Measurements from ENCODE around the gene CLDN4. TPM values are rescaled to one million over a fixed set of nuclear protein-coding genes. Genes with fewer than 3 reads are reported as not detected.

CLDN4 gene
- total RNA-seq, 1 donor from 2014 or later = 29.5 TPM

DNA sequence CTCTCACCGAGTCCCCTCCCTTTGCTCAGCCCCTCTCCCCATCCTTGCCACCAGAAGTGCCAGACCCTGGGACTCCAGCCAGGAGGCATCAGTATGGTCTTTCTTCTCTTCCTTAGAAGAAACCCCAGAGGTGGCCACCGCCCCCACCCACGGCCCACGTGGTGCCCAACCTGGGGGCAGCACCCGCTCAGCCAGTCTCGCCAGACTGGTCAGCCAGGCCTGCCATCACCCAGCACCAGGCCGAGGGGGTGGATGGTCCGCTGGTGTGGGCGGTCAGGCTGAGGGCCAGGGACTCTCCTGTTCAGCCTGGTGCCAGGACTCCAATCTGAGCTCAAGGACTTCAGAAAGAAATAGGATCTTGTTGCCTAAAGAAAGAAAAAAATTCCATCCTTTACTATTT lies 5.8 kb upstream of the CLDN4 start:
- DNase-seq (ENCODE audit: extremely low spot score in 2 of 2) = no peak
- Histone ChIP-seq H3K27ac (no peak overlapping the region), H3K9me3 (no peaks in the 10 kb centered on the region), H3K4me1 (peaks cover 44% of the 10 kb centered on the region), H3K36me3 (no peaks in the 10 kb centered on the region), H3K4me3 (no peak overlapping the region), H3K27me3 (no peaks in the 10 kb centered on the region)
- TF ChIP-seq, protein P1, sequence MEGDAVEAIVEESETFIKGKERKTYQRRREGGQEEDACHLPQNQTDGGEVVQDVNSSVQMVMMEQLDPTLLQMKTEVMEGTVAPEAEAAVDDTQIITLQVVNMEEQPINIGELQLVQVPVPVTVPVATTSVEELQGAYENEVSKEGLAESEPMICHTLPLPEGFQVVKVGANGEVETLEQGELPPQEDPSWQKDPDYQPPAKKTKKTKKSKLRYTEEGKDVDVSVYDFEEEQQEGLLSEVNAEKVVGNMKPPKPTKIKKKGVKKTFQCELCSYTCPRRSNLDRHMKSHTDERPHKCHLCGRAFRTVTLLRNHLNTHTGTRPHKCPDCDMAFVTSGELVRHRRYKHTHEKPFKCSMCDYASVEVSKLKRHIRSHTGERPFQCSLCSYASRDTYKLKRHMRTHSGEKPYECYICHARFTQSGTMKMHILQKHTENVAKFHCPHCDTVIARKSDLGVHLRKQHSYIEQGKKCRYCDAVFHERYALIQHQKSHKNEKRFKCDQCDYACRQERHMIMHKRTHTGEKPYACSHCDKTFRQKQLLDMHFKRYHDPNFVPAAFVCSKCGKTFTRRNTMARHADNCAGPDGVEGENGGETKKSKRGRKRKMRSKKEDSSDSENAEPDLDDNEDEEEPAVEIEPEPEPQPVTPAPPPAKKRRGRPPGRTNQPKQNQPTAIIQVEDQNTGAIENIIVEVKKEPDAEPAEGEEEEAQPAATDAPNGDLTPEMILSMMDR (IDR thresholded peaks at IDR 0.05) = no peak
- intact Hi-C loops (cut with DNase I) = no loop called here

DNA sequence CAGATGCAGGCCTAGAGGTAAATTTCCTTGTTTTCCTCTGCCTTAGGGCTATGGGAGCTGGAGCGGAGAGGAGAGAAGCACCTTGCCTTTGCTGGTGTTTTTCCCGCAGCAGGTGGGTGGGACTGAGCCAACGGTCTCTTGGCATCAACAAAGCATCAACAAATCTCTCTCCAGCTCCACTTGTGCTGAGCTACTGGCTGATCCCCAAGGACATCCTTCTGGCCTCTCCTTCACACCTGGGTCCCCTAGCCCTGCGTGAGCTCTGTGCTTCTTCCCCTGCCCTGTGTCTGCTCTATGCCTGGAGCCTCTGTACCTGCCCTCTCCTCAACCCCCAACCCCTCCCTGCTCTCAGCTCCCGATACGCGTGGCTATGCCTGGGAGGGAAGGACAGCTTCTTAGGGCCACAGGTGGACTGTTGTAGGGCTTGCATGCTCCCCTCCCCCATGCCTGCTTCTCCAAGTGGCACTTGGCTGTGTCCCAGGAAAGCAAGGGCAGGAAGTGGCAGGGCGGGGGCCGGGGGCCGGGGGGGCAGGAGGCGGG lies 3.2 kb upstream of the CLDN4 start:
- Histone ChIP-seq H3K36me3 (no peaks in the 10 kb centered on the region), H3K27ac (no peak overlapping the region), H3K4me3 (no peak overlapping the region), H3K9me3 (no peaks in the 10 kb centered on the region), H3K27me3 (no peaks in the 10 kb centered on the region), H3K4me1 (peaks cover 62% of the 10 kb centered on the region)
- intact Hi-C loops (cut with DNase I) = no loop called here
- TF ChIP-seq POLR2A (IDR thresholded peaks at IDR 0.05) (no peak), POLR2AphosphoS5 (IDR thresholded peaks at IDR 0.05; ENCODE audit: insufficient read depth in 1 of 2, low read depth in 1 of 2) (no peak)
- TF ChIP-seq, protein P1 (IDR thresholded peaks at IDR 0.05) = no peak
- DNase-seq (ENCODE audit: extremely low spot score in 2 of 2) = no peak

DNA sequence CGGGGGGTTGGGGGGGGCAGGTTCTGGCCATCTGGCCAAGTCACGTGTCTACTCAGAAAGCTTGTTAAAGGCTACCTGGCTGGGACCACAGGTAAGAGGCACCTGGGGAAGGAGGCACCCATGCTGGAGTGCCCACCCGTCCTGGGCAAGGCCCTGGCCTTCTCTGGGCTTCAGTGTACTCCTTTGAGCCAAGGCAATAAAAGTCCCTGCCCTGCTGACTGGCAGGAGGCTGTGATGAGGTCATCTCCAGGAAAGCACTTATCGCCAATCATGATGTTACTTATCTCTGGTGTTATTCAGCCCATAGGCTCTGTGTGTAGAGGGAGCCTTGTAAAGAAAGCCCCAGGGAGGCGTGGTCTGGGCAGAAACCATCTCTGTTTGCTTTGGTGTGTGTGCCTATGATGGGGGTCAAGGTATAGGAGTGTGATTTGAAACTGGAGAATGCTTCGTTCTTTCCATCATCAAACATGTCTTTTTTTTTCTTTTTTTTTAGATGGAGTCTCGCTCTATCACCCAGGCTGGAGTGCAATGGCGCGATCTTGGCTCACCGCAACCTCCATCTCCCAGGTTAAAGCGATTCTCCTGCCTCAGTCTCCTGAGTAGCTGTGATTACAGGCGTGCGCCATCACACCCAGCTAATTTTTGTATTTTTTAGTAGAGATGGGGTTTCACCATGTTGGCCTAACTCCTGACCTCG lies 2.5 kb upstream of the CLDN4 start:
- H3K4me3 ChIP-seq = no peak overlapping the region
- TF ChIP-seq, protein P1 (IDR thresholded peaks at IDR 0.05) = no peak
- TF ChIP-seq POLR2A (IDR thresholded peaks at IDR 0.05) = no peak
- TF ChIP-seq POLR2AphosphoS5 (IDR thresholded peaks at IDR 0.05; ENCODE audit: insufficient read depth in 1 of 2, low read depth in 1 of 2) = no peak
- no peaks in the 10 kb centered on the region for H3K36me3 ChIP-seq
- H3K9me3 ChIP-seq = no peaks in the 10 kb centered on the region
- DNase-seq (ENCODE audit: extremely low spot score in 2 of 2) = no peak
- intact Hi-C loops (cut with DNase I) = no loop called here
- no peaks in the 10 kb centered on the region for H3K27me3 ChIP-seq
- peaks cover 59% of the 10 kb centered on the region for H3K4me1 ChIP-seq
- H3K27ac ChIP-seq = no peak overlapping the region

DNA sequence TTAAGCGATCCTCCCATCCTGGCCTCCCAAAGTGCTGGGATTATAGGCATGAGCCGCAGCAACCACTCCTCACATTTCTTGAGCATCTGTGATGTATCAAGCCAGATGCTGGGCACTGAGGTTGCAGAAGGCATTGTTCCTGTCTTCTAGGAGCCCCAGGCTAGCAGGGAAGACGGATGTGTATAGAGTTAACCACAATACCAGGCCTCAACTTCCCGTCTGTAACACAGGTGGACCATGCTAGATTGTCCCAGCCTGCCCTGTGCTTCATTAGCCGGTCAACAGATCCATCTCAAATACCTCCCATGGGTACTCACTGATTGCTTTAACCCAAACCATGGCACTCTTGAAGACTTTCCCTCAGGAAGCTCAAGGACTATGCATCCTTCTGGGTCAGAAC lies 1.8 kb upstream of the CLDN4 start:
- Histone ChIP-seq H3K36me3 (no peaks in the 10 kb centered on the region), H3K27me3 (no peaks in the 10 kb centered on the region), H3K4me3 (no peak overlapping the region), H3K9me3 (no peaks in the 10 kb centered on the region), H3K4me1 (peaks cover 53% of the 10 kb centered on the region), H3K27ac (no peak overlapping the region)
- TF ChIP-seq, protein P1 (IDR thresholded peaks at IDR 0.05) = no peak
- TF ChIP-seq POLR2AphosphoS5 (IDR thresholded peaks at IDR 0.05; ENCODE audit: insufficient read depth in 1 of 2, low read depth in 1 of 2) (no peak), POLR2A (IDR thresholded peaks at IDR 0.05) (no peak)
- DNase-seq (ENCODE audit: extremely low spot score in 2 of 2) = no peak
- intact Hi-C loops (cut with DNase I) = no loop called here

DNA sequence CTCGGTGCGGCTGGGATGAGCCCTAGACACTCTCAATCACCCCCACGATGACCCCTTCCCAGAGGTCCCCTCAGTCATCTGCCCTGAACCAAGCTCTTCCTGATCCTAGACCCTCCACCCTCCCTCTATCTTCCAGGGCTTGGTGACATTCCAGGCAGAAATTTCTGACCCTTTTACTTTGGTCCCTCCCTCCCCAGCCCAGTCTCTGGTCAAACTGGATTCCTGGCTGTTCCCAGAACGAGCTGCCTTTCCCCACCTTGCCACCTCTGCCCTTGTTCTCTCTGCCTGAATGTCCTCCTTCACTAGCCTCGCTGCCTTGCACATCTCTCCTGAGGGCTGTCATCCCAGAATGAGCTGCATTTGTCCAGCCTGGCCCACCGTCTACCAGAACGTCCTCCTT lies 1.3 kb upstream of the CLDN4 start:
- intact Hi-C loops (cut with DNase I) = no loop called here

More for the DNA sequence above, 1.3 kb upstream of the CLDN4 start:
- H3K27ac ChIP-seq = no peak overlapping the region
- no peaks in the 10 kb centered on the region for H3K36me3 ChIP-seq
- no peaks in the 10 kb centered on the region for H3K27me3 ChIP-seq
- no peak for DNase-seq (ENCODE audit: extremely low spot score in 2 of 2)
- TF ChIP-seq POLR2AphosphoS5 (IDR thresholded peaks at IDR 0.05; ENCODE audit: insufficient read depth in 1 of 2, low read depth in 1 of 2) = no peak
- TF ChIP-seq, protein P1 (IDR thresholded peaks at IDR 0.05) = no peak
- TF ChIP-seq POLR2A (IDR thresholded peaks at IDR 0.05) = no peak
- H3K9me3 ChIP-seq = no peaks in the 10 kb centered on the region
- H3K4me3 ChIP-seq = no peak overlapping the region
- H3K4me1 ChIP-seq = peaks cover 53% of the 10 kb centered on the region

Measured in vagina (tissue), 2 donors.